Stimulated activated CD8-positive, alpha-beta memory T cell treated with anti-CD3 and anti-CD28 coated beads, Interleukin-7, amount 100 ng/mL, for 4 hours (primary cell): ENCODE measurements around the gene GNA12.

Experiments used
- DNase-seq, 2 donors: peaks; one replicate each; pipeline ENCODE4 v3.0.0-alpha.2; 2020; ENCODE audit warnings: low read depth in 2 of 2

GNA12 gene

DNA sequence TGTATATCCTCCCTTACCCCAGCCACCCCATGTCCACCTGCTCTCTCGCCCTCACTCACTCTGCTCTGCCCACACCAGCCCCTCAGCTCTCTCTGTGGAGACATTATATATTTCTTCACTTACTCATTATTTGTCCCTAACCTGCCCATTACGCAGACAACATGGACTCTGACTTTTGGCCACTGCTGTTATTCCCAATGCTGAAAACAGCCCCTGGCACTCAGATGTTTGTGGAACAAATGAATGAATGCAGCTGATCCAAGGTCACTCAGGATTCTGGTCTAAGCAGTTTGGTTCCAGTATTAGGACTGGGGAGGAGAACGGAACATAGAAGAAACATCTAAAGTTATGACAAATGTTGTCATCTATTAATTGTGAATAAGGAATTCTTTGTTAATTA lies 26.7 kb downstream of the GNA12 start:
- DNase-seq, result no peak

DNA sequence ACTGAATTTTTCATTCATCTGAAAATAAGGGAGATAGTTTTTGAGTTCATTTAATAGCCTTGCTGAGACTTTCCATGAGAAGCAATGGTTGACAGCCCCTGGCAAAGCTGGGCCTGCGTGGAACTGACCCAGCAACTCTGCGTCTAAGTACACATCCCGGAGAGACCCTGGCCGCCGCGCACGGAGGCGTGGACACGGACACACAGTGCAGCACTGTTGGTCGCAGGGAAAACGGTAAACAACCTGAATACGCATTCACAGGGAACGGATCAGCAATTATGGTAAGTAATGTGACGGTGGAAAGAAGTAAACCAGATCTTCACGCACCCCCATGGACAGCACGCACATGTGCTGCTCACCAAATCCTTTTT lies 28.2 kb downstream of the GNA12 start:
- DNase-seq, result no peak

GRCh38 chr7:2814946-2815874 lies 28.9 kb downstream of the GNA12 start:
- no peak for DNase-seq

DNA sequence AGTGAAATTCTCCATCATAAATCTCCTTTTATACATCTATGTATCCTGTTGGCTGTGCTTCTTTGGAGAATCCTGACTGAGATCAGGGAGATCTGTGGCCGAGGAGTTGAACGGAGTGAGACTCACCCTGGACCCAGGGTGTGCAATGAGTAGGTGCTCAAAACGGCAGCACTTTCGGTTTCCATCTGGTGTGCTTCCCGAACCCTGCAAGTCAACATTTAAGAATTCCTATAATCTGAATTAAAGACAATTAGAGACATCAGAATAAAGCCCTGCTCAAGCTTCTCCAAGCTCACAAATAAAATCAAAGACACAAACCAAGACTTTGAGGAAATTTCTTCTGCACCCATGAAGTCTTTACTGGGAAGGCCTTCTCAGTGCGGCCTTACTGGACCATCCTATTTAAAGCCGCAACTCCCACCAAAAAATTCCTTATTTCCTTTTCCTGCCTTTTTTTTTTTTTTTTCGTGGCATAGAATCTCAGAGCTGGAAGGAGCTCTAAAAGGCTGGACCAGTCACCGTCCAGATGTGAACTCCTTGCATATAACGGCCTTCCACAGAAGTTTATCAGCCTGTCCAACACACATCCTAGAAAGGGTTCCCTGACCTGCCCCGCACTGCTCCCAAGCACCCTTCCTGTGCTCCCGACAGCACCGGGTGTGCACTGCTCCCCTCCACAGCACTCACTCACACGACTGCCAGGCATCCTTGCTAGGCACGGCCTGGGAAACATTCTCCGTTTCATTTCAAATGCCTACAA lies 29.7 kb downstream of the GNA12 start:
- DNase-seq, result no peak

GRCh38 chr7:2813350-2814185 lies 30.5 kb downstream of the GNA12 start:
- DNase-seq, result no peak

- no peak for DNase-seq
Observed at GRCh38 chr7:2812831-2813230, 31.3 kb downstream of the GNA12 start.

GRCh38 chr7:2812114-2812487 lies 32.0 kb downstream of the GNA12 start:
- DNase-seq, result no peak

DNA sequence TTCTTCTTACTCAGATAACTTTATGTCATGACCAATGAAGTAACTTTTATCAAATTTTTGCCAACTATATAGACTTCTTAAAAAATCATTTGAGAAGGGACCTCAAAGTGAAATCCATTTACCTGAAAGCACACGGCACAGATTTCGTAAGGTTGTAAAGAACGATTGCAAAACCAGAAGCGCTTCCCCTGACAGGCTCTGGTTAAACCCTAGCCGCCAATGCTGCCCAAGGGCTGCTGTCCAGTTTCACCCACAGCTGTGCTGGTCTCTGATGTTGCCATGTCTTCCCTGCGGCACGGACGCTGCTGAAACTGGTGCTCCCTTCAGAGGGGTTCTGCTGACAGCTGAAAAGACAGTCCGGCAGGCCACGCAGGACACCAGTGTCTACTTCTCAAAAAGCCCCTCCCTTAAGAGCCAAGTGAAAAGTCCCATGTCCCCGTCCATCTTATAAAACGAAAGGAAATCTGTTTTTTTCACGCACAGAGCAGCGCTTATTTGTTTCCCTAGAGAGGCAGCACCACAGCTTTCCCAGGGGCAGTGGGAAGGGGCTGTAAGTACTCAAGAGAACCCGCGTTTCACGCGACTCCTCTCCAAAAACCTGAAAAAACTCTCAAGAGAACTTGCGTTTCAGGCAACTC lies 32.5 kb downstream of the GNA12 start:
- DNase-seq, result no peak

DNA sequence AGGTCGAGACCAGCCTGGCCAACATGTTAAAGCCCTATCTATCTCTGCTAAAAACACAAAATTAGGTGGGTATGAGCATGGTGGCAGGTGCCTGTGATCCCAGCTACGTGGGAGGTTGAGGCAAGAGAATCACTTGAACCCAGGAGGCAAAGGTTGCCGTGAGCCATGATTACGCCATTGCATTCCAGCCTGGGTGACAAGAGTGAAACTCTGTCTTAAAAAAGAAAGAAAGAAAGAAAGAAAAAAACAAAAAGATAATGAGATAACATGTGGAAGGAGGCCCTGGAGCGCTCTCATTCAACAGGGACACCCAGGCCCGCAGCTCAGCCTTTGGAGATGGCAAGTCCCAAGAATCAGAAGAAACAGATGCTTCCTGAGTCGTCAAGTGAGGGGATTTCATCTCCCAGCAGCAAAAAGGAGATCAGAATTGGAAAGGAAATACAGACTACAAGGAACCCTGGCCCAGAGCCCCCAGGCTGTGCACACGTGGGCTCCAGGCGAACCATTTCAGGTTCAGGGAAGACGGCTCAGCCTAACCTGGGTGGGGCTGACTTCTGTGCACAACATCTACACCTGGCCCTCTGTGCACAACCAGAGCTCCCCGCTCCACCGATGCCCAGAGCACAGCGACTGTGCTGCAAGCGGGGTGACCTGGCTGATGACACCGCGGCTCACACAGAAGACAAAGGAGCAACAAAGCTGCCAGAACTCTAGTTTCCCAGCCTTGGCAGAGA lies 33.3 kb downstream of the GNA12 start:
- no peak for DNase-seq

GRCh38 chr7:2809903-2810625 lies 34.0 kb downstream of the GNA12 start:
- DNase-seq, result no peak

DNA sequence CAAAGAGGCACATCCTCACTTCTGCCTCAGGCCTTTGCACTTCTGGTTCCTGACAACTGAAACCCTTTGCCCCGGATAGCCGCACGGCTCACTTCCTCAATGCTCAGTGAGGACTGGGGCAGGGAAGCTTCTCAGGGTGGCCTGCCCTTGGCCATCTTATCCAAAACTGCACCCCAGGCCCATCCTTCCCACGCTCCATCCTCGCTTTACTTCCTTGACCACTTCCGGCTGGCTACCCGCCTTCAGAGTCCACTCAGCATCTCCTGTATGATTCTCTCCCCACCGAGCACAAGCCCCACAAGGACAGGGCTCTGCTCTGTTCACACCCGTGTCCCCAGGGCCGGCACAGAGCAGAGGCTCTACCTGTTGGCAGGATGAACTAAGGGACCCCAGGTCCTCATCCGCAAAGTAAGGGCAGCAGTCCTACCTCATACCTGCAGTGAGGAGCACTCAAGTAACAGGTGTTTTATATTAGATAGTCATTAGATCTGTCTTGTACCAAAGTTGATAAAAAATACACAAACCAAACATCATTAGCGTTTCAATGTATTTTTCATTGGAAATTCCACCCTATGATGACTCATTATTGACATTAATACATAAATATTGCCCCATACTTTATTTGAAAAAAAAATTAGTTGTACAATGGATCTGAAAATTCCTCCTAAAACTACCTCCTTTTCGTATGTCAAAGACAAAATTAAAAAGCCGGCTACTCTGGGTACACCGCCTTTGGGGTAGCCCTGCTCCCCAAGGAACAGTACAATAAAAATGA lies 35.0 kb downstream of the GNA12 start:
- no peak for DNase-seq

DNA sequence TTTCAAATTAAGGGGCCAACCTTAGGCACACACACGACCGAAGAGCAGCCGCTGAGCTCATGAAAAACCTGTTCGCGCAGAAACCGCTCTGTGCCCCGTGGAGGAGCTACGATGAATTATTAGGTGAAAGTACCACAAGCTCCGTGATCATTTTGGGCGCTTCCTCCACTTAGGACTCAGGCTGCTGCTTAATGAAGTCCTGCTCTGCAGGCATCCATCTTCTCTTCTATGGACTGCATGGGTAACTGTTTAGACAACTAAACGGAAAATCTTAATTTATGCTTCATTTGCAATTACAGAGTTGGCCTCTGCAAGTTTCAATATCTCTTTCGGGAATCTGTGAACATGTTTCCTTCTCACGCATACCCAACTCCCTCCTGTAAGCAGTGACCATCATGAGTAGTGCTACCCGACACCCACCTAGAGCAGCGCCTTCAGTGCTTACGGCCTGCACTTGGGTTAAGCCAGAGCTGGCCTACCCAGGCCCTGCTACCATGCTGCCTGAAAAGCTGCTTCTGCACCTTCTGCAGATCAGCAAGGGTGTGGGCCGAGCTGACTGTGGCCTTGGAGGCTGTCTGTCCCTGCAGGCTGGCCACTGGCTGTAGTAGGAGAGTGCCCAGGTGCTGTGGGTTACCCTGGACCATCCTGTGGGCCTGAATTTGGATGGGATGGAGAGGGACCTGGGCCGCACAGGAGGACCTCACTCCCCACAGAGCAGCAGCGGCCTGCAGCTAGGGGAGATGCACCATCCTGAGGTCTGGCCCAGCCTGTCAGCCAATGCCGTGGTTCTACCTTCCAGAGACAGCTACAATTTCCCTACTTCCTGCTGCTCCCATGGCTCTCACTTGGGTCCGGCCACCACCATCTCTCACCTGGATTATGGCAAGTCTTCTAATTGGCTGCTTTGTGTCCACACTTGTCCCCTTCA lies 36.0 kb downstream of the GNA12 start:
- DNase-seq, result no peak

DNA sequence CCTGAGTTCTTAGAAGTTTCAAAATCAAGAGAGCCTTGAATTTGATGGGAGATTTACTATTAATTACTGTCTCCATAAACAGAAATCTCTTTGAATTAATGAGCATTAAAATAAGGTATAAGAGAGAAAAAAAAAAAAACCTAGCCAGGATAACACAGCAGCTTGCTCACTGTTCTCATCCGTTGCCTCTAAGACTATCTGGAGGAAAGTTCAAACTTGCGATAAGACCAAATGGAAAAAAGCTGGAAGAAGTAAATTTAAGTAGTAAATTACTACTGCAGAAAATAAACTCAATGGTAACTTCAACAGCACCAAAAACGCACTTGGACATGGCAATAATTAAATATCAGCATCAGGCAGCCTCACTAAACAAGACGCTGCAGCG lies 36.7 kb downstream of the GNA12 start:
- no peak for DNase-seq

DNA sequence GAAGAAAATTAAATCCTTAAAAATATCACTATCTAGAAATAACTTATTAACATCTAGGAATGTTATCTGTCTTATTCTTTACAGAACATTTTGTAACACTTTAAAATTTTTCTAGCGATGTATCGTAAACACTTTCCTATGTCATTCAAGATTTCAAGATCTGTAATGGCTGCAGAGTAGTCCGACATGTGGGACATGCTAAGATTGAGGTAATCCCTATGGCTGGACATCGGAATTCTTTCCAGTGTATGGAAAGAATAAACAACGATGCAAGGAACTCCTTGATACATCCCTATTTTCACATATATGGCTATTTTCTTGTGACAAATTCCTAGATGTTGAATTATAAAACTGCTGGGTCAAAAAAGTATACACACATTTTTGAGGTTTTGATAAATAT lies 37.5 kb downstream of the GNA12 start:
- no peak for DNase-seq

GRCh38 chr7:2805213-2805944 lies 38.7 kb downstream of the GNA12 start:
- DNase-seq, result no peak

DNA sequence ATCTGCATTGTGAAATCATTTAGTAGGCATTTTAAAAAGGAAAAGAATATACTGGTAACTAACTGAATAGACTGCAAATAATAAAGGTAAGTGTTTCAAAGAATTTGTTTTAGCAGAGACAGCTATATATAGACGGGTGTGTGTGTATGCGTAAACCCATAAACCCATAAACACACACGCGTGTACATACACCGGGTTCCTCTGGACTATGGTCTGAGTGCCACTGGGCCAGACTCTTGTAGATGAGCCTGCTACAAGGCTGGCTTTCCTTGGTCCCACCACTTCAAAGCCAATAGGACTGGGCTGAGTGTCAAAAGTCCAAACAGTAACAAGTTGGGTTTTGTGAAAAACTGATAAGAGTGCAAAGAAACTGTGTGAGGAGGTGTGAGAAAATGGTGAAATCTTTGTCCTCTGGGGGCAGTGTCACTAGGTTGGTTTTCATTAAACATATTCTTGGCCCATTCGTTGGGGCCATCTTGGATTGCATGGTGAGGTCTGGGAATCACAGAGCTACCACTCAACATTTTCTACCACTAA lies 39.8 kb downstream of the GNA12 start:
- no peak for DNase-seq

GRCh38 chr7:2803755-2804154 lies 40.4 kb downstream of the GNA12 start:
- no peak for DNase-seq

DNA sequence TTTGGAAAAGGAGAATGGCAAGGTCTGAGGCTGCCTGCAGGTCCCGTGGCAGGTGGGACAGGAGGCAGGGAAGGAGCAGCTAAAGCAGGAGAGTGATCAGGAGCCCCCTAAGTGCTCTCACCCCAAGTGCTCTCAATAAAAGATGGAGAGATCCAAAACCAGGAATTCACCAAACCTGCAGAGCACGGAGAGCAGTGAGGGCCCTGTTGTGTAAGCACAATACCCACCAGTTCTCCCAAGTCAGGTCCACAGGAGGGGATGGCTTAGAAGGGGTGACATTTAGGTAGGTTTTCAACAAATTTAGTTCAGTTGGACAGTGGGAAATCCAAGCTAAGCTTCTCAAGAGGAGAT lies 40.8 kb downstream of the GNA12 start:
- no peak for DNase-seq
